ENCODE results near the gene AADACL2. TPM values are rescaled to one million over a fixed set of nuclear protein-coding genes. Genes with fewer than 3 reads are reported as not detected.

The AADACL2 gene
- total and polyA plus RNA-seq, 7 donors: 0.04 TPM; not detected in 6

DNA sequence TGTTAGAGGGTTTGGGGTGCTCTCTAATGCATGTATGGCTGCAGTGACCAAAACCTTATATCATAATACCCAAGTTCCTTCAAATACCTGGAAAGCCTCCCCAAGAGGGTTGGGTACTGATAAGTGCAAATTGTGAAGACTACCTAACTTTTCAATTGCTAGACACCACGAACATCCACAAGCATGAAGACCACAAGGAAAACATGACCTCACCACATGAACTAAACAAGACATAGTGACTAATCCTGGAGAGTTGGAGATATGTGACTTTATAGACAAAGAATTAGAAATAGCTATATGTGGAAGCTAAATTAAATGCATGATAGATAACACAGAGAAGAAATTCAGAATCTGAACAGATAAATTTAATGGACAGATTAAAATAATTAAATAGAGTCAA lies 23.9 kb upstream of the AADACL2 start:
- WGBS, 3 donors: 57 to 61% (median 59%) methylated on average over 1 of the region's 1 CpG
- H3K36me3 ChIP-seq (ENCODE audit: insufficient read depth in 1 of 2, low read depth in 1 of 2): no peaks in the 10 kb centered on the region
- peaks cover 2% of the 10 kb centered on the region for H3K9me3 ChIP-seq
- no peak for TF ChIP-seq CTCF (IDR thresholded peaks at IDR 0.05)
- ATAC-seq (no peak), DNase-seq (no peak)
- H3K27ac ChIP-seq: no peak overlapping the region
- H3K4me1 ChIP-seq: no peaks in the 10 kb centered on the region
- intact Hi-C loops (cut with DNase I): no loop called here
- H3K27me3 ChIP-seq (ENCODE audit: insufficient read depth in 3 of 3, low read length in 2 of 3): no peaks in the 10 kb centered on the region
- no peak overlapping the region for H3K4me3 ChIP-seq

- TF ChIP-seq CTCF (IDR thresholded peaks at IDR 0.05): no peak
- intact Hi-C loops (cut with DNase I): no loop called here
- 87 to 92% (median 88%) methylated on average over 8 of the region's 8 CpGs for WGBS, 3 donors
- H3K27ac ChIP-seq: no peak overlapping the region
- peaks cover 5% of the 10 kb centered on the region for H3K9me3 ChIP-seq
- no peaks in the 10 kb centered on the region for H3K4me1 ChIP-seq
- no peak overlapping the region for H3K4me3 ChIP-seq
- no peaks in the 10 kb centered on the region for H3K36me3 ChIP-seq (ENCODE audit: insufficient read depth in 1 of 2, low read depth in 1 of 2)
- ATAC-seq (no peak), DNase-seq (no peak)
- no peaks in the 10 kb centered on the region for H3K27me3 ChIP-seq (ENCODE audit: insufficient read depth in 3 of 3, low read length in 2 of 3)
These were observed 12.4 kb upstream of the AADACL2 start for GRCh38 chr3:151721294-151721693.

DNA sequence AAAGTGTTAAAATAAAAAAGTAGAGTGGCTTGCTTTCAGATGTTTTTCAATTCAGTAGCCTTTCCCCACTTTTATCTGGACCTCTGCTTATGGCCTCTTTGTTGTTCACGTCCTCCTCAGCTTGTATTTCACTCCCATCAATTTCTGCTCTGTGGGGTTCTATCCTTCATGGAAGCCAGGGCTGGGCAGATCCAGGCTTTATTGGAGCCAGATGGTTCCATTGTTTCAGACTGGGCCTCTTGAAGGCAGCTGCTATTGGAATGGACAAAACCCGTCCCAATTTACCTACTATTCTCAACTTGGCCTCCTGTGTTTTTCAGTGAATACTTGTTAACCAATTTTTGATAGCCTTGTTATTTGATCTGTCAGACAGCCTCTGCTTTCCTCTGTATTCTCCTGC lies 10.9 kb upstream of the AADACL2 start:
- WGBS, 3 donors: 43 to 56% (median 49%) methylated on average over 2 of the region's 2 CpGs
- TF ChIP-seq CTCF (IDR thresholded peaks at IDR 0.05): no peak
- intact Hi-C loops (cut with DNase I): no loop called here
- Histone ChIP-seq H3K4me1 (no peaks in the 10 kb centered on the region), H3K36me3 (ENCODE audit: insufficient read depth in 1 of 2, low read depth in 1 of 2) (no peaks in the 10 kb centered on the region), H3K27me3 (ENCODE audit: insufficient read depth in 3 of 3, low read length in 2 of 3) (no peaks in the 10 kb centered on the region), H3K27ac (no peak overlapping the region), H3K9me3 (peaks cover 5% of the 10 kb centered on the region), H3K4me3 (no peak overlapping the region)
- DNase-seq (no peak), ATAC-seq (no peak)

GRCh38 chr3:151724576-151725562 lies 8.9 kb upstream of the AADACL2 start:
- WGBS, 3 donors: 70 to 82% (median 72%) methylated on average over 6 of the region's 6 CpGs
- no peaks in the 10 kb centered on the region for H3K36me3 ChIP-seq (ENCODE audit: insufficient read depth in 1 of 2, low read depth in 1 of 2)
- ATAC-seq (no peak), DNase-seq (no peak)
- TF ChIP-seq CTCF (IDR thresholded peaks at IDR 0.05): no peak
- H3K4me3 ChIP-seq: no peak overlapping the region
- H3K4me1 ChIP-seq: no peaks in the 10 kb centered on the region
- intact Hi-C loops (cut with DNase I): no loop called here
- no peak overlapping the region for H3K27ac ChIP-seq
- no peaks in the 10 kb centered on the region for H3K27me3 ChIP-seq (ENCODE audit: insufficient read depth in 3 of 3, low read length in 2 of 3)
- peaks cover 5% of the 10 kb centered on the region for H3K9me3 ChIP-seq
